ENCODE results near the gene MYO1B. TPM values are rescaled to one million over a fixed set of nuclear protein-coding genes. Genes with fewer than 3 reads are reported as not detected.

Gene MYO1B
- total and polyA plus RNA-seq, 2 donors from 2014 or later: 24.5 to 64.8 TPM

DNA sequence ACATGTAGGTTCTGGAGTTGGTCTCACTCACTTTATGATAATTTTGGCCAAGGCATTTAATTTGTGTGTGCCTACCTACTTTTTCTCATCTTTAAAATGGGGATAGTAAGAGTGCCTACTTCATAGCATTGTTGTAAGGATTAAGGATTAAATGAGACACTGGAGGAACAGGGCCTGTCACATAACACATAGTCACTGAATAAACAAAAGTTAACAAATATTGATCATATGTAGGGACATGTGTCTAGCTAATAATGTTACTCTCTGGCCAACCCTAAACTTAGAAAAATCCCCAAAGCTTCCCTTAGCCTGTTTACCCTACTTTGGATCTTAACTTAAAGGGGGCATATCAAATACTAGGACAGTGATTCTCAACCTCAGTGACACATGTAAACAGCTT is 169.9 kb downstream of the MYO1B start:
- no peaks in the 10 kb centered on the region for H3K4me1 ChIP-seq (ENCODE audit: control insufficient read depth in 2 of 3, insufficient read depth in 2 of 3, low read depth in 1 of 3, low read length in 3 of 3)
- FAIRE-seq: no peak
- H3K4me3 ChIP-seq (ENCODE audit: low read length in 3 of 3): no peak overlapping the region
- no peak overlapping the region for H3K9ac ChIP-seq (ENCODE audit: low read length in 3 of 3)
- no peaks in the 10 kb centered on the region for H3K27me3 ChIP-seq (ENCODE audit: control insufficient read depth, insufficient read depth, low read length)
- intact Hi-C loops (cut with DNase I): no loop called here
- DNase-seq: no peak
- H3K27ac ChIP-seq (ENCODE audit: low read depth in 2 of 2, low read length in 2 of 2): no peak overlapping the region
- H3K36me3 ChIP-seq (ENCODE audit: control insufficient read depth in 2 of 3, insufficient read depth in 3 of 3, low read length in 3 of 3): peaks cover 4 to 9% (median 5%) of the 10 kb centered on the region in 3 donors
- no peaks in the 10 kb centered on the region for H3K9me3 ChIP-seq (ENCODE audit: control insufficient read depth in 2 of 3, insufficient read depth in 1 of 3, low read length in 3 of 3)
- no peak for TF ChIP-seq CTCF (IDR thresholded peaks at IDR 0.05; ENCODE audit: borderline replicate concordance, extremely low read depth, insufficient read depth)

DNA sequence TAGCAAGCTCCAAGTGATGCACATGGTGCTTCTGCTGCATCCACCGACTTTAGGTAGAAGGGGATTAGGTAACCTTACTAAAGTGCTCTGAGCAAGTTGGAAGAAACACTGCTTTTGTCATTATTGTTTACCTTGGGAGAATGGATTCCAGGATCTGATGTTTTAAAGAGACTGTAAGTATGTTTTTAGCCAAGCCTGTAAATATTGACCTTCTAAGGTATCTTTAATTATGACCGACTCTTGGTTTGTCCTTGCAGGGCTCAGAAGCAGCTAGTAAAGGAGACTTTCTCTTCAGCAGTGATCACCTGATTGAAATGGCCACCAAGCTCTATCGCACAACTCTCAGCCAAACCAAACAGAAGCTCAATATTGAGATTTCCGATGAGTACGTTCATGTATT is 170.7 kb downstream of the MYO1B start:
- DNase-seq (no peak), FAIRE-seq (no peak)
- TF ChIP-seq CTCF (IDR thresholded peaks at IDR 0.05; ENCODE audit: borderline replicate concordance, extremely low read depth, insufficient read depth): no peak
- H3K9me3 ChIP-seq (ENCODE audit: control insufficient read depth in 2 of 3, insufficient read depth in 1 of 3, low read length in 3 of 3): no peaks in the 10 kb centered on the region
- H3K9ac ChIP-seq (ENCODE audit: low read length in 3 of 3): no peak overlapping the region
- no peaks in the 10 kb centered on the region for H3K4me1 ChIP-seq (ENCODE audit: control insufficient read depth in 2 of 3, insufficient read depth in 2 of 3, low read depth in 1 of 3, low read length in 3 of 3)
- H3K27me3 ChIP-seq (ENCODE audit: control insufficient read depth, insufficient read depth, low read length): no peaks in the 10 kb centered on the region
- intact Hi-C loops (cut with DNase I): no loop called here
- no peak overlapping the region for H3K27ac ChIP-seq (ENCODE audit: low read depth in 2 of 2, low read length in 2 of 2)
- no peak overlapping the region for H3K4me3 ChIP-seq (ENCODE audit: low read length in 3 of 3)
- peaks cover 4 to 9% (median 5%) of the 10 kb centered on the region in 3 donors for H3K36me3 ChIP-seq (ENCODE audit: control insufficient read depth in 2 of 3, insufficient read depth in 3 of 3, low read length in 3 of 3)

- H3K36me3 ChIP-seq (ENCODE audit: control insufficient read depth in 2 of 3, insufficient read depth in 3 of 3, low read length in 3 of 3): peaks cover 2 to 9% (median 5%) of the 10 kb centered on the region in 3 donors
- H3K27ac ChIP-seq (ENCODE audit: low read depth in 2 of 2, low read length in 2 of 2): no peak overlapping the region
- intact Hi-C loops (cut with DNase I): no loop called here
- H3K27me3 ChIP-seq (ENCODE audit: control insufficient read depth, insufficient read depth, low read length): no peaks in the 10 kb centered on the region
- TF ChIP-seq CTCF (IDR thresholded peaks at IDR 0.05; ENCODE audit: borderline replicate concordance, extremely low read depth, insufficient read depth): no peak
- FAIRE-seq: no peak
- H3K9ac ChIP-seq (ENCODE audit: low read length in 3 of 3): no peak overlapping the region
- H3K9me3 ChIP-seq (ENCODE audit: control insufficient read depth in 2 of 3, insufficient read depth in 1 of 3, low read length in 3 of 3): no peaks in the 10 kb centered on the region
- no peak overlapping the region for H3K4me3 ChIP-seq (ENCODE audit: low read length in 3 of 3)
- H3K4me1 ChIP-seq (ENCODE audit: control insufficient read depth in 2 of 3, insufficient read depth in 2 of 3, low read depth in 1 of 3, low read length in 3 of 3): no peaks in the 10 kb centered on the region
- no peak for DNase-seq
These were observed 172.5 kb downstream of the MYO1B start for GRCh38 chr2:191417746-191418145.

- intact Hi-C loops (cut with DNase I): no loop called here
- Histone ChIP-seq H3K9ac (ENCODE audit: low read length in 3 of 3) (no peak overlapping the region), H3K27me3 (ENCODE audit: control insufficient read depth, insufficient read depth, low read length) (no peaks in the 10 kb centered on the region), H3K9me3 (ENCODE audit: control insufficient read depth in 2 of 3, insufficient read depth in 1 of 3, low read length in 3 of 3) (no peaks in the 10 kb centered on the region), H3K36me3 (ENCODE audit: control insufficient read depth in 2 of 3, insufficient read depth in 3 of 3, low read length in 3 of 3) (no peaks in the 10 kb centered on the region), H3K4me1 (ENCODE audit: control insufficient read depth in 2 of 3, insufficient read depth in 2 of 3, low read depth in 1 of 3, low read length in 3 of 3) (no peaks in the 10 kb centered on the region), H3K27ac (ENCODE audit: low read depth in 2 of 2, low read length in 2 of 2) (no peak overlapping the region), H3K4me3 (ENCODE audit: low read length in 3 of 3) (no peak overlapping the region)
- FAIRE-seq: no peak
- DNase-seq: no peak
- TF ChIP-seq CTCF (IDR thresholded peaks at IDR 0.05; ENCODE audit: borderline replicate concordance, extremely low read depth, insufficient read depth): no peak
These were observed 176.7 kb downstream of the MYO1B start for GRCh38 chr2:191421950-191422349.
